ENCODE measurements around the gene CDH13.
A peak's percentile ranks its signal among the peaks of the same experiment; 100 is the strongest.

The CDH13 gene

GRCh38 chr16:83727751-83728352 lies 1101.1 kb downstream of the CDH13 start:
- H3K36me3 ChIP-seq (ENCODE audit: control insufficient read depth in 2 of 2, insufficient read depth in 1 of 2, low read length in 2 of 2) = no peaks in the 10 kb centered on the region
- no peaks in the 10 kb centered on the region for H3K9me3 ChIP-seq (ENCODE audit: control insufficient read depth, insufficient read depth, low read depth, low read length)
- POLR2A ChIA-PET = interaction anchor here (0.7 kb wide), 1 partner anchor 152 kb away, joined by 4 read pairs; no protein-coding TSS in a partner anchor
- TF ChIP-seq ZNF610 (tag by site-specific recombination; IDR thresholded peaks at IDR 0.05; ENCODE audit: borderline replicate concordance) (no peak), ZNF362 (tag by site-specific recombination; IDR thresholded peaks at IDR 0.05) (no peak), ZNF639 (tag by site-specific recombination; IDR thresholded peaks at IDR 0.05) (no peak), ZNF155 (tag by site-specific recombination; IDR thresholded peaks at IDR 0.05) (no peak), KLF16 (tag by site-specific recombination; IDR thresholded peaks at IDR 0.05) (no peak), ZBTB20 (tag by site-specific recombination; IDR thresholded peaks at IDR 0.05) (no peak), ZNF677 (tag by site-specific recombination; IDR thresholded peaks at IDR 0.05) (no peak), GLI2 (tag by site-specific recombination; IDR thresholded peaks at IDR 0.05; ENCODE audit: borderline replicate concordance, low read depth) (no peak), ZNF580 (tag by site-specific recombination; IDR thresholded peaks at IDR 0.05) (no peak), YY1 (tag by site-specific recombination; IDR thresholded peaks at IDR 0.05) (no peak), ZNF391 (tag by site-specific recombination; IDR thresholded peaks at IDR 0.05; ENCODE audit: borderline replicate concordance, low read depth) (no peak), ZNF24 (tag by site-specific recombination; IDR thresholded peaks at IDR 0.05) (no peak)
- no peak overlapping the region for H3K27ac ChIP-seq (ENCODE audit: extremely low read depth, low read depth, low read length)
- no peak overlapping the region for H3K4me3 ChIP-seq (ENCODE audit: low read depth, low read length)
- H3K4me1 ChIP-seq (ENCODE audit: control insufficient read depth, insufficient read depth, low read length) = no peaks in the 10 kb centered on the region
- CTCF ChIA-PET = interaction anchor here (0.6 kb wide), 2 partner anchors 53 to 265 kb away, joined by 3 to 6 read pairs; no protein-coding TSS in a partner anchor

- H3K4me3 ChIP-seq (ENCODE audit: low read depth, low read length) = no peak overlapping the region
- CTCF ChIA-PET = interaction anchor here (0.6 to 1.0 kb wide), 3 partner anchors 52 to 266 kb away, joined by 3 to 6 read pairs (median 3); no protein-coding TSS in a partner anchor
- no peaks in the 10 kb centered on the region for H3K4me1 ChIP-seq (ENCODE audit: control insufficient read depth, insufficient read depth, low read length)
- TF ChIP-seq CTCF (tag by site-specific recombination; IDR thresholded peaks at IDR 0.05) (no peak), ZFP3 (tag by site-specific recombination; IDR thresholded peaks at IDR 0.05; ENCODE audit: low read depth) (no peak)
- POLR2A ChIA-PET = interaction anchor here (0.7 kb wide), 1 partner anchor 153 kb away, joined by 4 read pairs; no protein-coding TSS in a partner anchor
- no peak overlapping the region for H3K27ac ChIP-seq (ENCODE audit: extremely low read depth, low read depth, low read length)
- no peaks in the 10 kb centered on the region for H3K9me3 ChIP-seq (ENCODE audit: control insufficient read depth, insufficient read depth, low read depth, low read length)
- no peaks in the 10 kb centered on the region for H3K36me3 ChIP-seq (ENCODE audit: control insufficient read depth in 2 of 2, insufficient read depth in 1 of 2, low read length in 2 of 2)
Measured at GRCh38 chr16:83728492-83728891, 1101.7 kb downstream of the CDH13 start.

- POLR2A ChIA-PET = no interaction called here
Measured at GRCh38 chr16:83730812-83731211, 1104.0 kb downstream of the CDH13 start.

More at GRCh38 chr16:83730812-83731211, 1104.0 kb downstream of the CDH13 start:
- H3K9me3 ChIP-seq (ENCODE audit: control insufficient read depth, insufficient read depth, low read depth, low read length) = no peaks in the 10 kb centered on the region
- TF ChIP-seq ZNF146 (tag by site-specific recombination; IDR thresholded peaks at IDR 0.05) = peak; percentile 65
- no peak for TF ChIP-seq ZBTB48 (tag by site-specific recombination; IDR thresholded peaks at IDR 0.05)
- TF ChIP-seq WT1 (tag by site-specific recombination; IDR thresholded peaks at IDR 0.05) = no peak
- TF ChIP-seq ZNF350 (tag by site-specific recombination; IDR thresholded peaks at IDR 0.05) = no peak
- TF ChIP-seq ZNF398 (tag by site-specific recombination; IDR thresholded peaks at IDR 0.05) = no peak
- TF ChIP-seq ZBTB49 (tag by site-specific recombination; IDR thresholded peaks at IDR 0.05; ENCODE audit: low read depth) = no peak
- TF ChIP-seq ZSCAN30 (tag by site-specific recombination; IDR thresholded peaks at IDR 0.05) = no peak
- no peaks in the 10 kb centered on the region for H3K36me3 ChIP-seq (ENCODE audit: control insufficient read depth in 2 of 2, insufficient read depth in 1 of 2, low read length in 2 of 2)
- CTCF ChIA-PET = no interaction called here
- H3K27ac ChIP-seq (ENCODE audit: extremely low read depth, low read depth, low read length) = no peak overlapping the region
- H3K4me3 ChIP-seq (ENCODE audit: low read depth, low read length) = no peak overlapping the region
- H3K4me1 ChIP-seq (ENCODE audit: control insufficient read depth, insufficient read depth, low read length) = 0 out of 2 replicates have a peak, but pooled peaks cover 2% of the 10 kb centered on the region

Measured in HEK293 (cell line).